ENCODE measurements around the gene ISOC2.

GRCh38 chr19:55435020-55435419 lies 26.4 kb downstream of the ISOC2 start:
- TF ChIP-seq POLR2AphosphoS5 (IDR thresholded peaks at IDR 0.05) (no peak), EP300 (IDR thresholded peaks at IDR 0.05) (no peak), CTCF (IDR thresholded peaks at IDR 0.05) (no peak)
